GM12873 (cell line): ENCODE results near the gene ZEB2.

ENCODE experiments used
- CTCF ChIP-seq: IDR thresholded peaks from 2 replicates; pipeline ENCODE4 v1.5.1; 2012; ENCODE audit warnings: low read depth, mild to moderate bottlenecking, moderate library complexity, low read length, control low read depth; ENCODE audit not compliant: insufficient read depth; ENCODE audit errors: missing control alignments

ZEB2 gene

GRCh38 chr2:144357623-144358373, 162.1 kb downstream of the ZEB2 start:
- no peak for TF ChIP-seq CTCF

GRCh38 chr2:144356402-144356801, 163.5 kb downstream of the ZEB2 start:
- TF ChIP-seq CTCF: no peak

- TF ChIP-seq CTCF: no peak
These were observed 165.0 kb downstream of the ZEB2 start for GRCh38 chr2:144354953-144355352.

GRCh38 chr2:144351687-144352086, 168.2 kb downstream of the ZEB2 start:
- no peak for TF ChIP-seq CTCF

- no peak for TF ChIP-seq CTCF
These were observed 169.6 kb downstream of the ZEB2 start for GRCh38 chr2:144350151-144350802.

- no peak for TF ChIP-seq CTCF
These were observed 170.2 kb downstream of the ZEB2 start for GRCh38 chr2:144349674-144350073.

- TF ChIP-seq CTCF: no peak
These were observed 171.1 kb downstream of the ZEB2 start for GRCh38 chr2:144348846-144349245.
